Breast epithelium (tissue), 4 donors: ENCODE data around the gene VRK1. TPM values are rescaled to one million over a fixed set of nuclear protein-coding genes. Genes with fewer than 3 reads are reported as not detected.

Experiments
- DNase-seq, 2 donors: peaks; one replicate each; pipeline ENCODE4 v3.0.0-alpha.2; 2019; ENCODE audit warnings: low spot score in 2 of 2
- H3K27ac ChIP-seq, 2 donors: fragments of 200-600 bp; sonication (generic) in 1 of 2; one replicate each; pipeline ENCODE4 v1.5.1; 2016 to 2019; ENCODE audit warnings: mild to moderate bottlenecking in 1 of 2
- H3K27me3 ChIP-seq, 2 donors: fragments of 200-600 bp; sonication (generic) in 1 of 2; one replicate each; pipeline versions ENCODE4 v1.5.1 to v1.6.0; 2017 to 2019; ENCODE audit warnings: control low read depth in 1 of 2, mild to moderate bottlenecking in 1 of 2
- H3K36me3 ChIP-seq: fragments of 200-600 bp; one replicate; pipeline ENCODE4 v1.5.1; 2019
- H3K4me1 ChIP-seq, 2 donors: fragments of 200-600 bp; sonication (generic); one replicate each; pipeline ENCODE4 v1.5.1; 2016 to 2019; ENCODE audit warnings: control low read depth in 1 of 2
- H3K4me3 ChIP-seq, 3 donors: fragments of 200-600 bp; sonication (generic); 1 replicate in 2 of 3; 2 replicates in 1 of 3; pipeline ENCODE4 v1.5.1; 2016 to 2019; ENCODE audit warnings: mild to moderate bottlenecking in 3 of 3, moderate library complexity in 2 of 3
- H3K9me3 ChIP-seq, 2 donors: fragments of 200-600 bp; sonication (generic) in 1 of 2; one replicate each; pipeline ENCODE4 v1.5.1; 2016 to 2019; ENCODE audit warnings: control low read depth in 1 of 2
- POLR2A ChIP-seq: fragments of 450-650 bp; IDR thresholded peaks from one replicate; pipeline ENCODE4 v1.6.1; 2016; ENCODE audit warnings: antibody characterized with exemption, mild to moderate bottlenecking, moderate library complexity
- POLR2AphosphoS5 ChIP-seq, 3 donors: sonication (generic); formaldehyde crosslinking; IDR thresholded peaks; one replicate each; pipeline ENCODE4 v1.6.1; 2017; ENCODE audit warnings: antibody characterized with exemption in 3 of 3
- intact Hi-C: fragments of 100-400 bp; cut with DNase I; formaldehyde crosslinking; loops from one replicate; pipeline ENCODE4 v1.15.1; 2023; ENCODE audit warnings: low total_unique reads
- total RNA-seq, 3 donors: library from RNA; depleted of rRNA; stranded (reverse); fragments of >200 nt; gene quantifications; one replicate each; pipeline ENCODE4 v1.1.0, GENCODE V29; 2016
- TF ChIP-seq, protein P1 (sequence below), 3 donors: fragments of 450-650 bp; IDR thresholded peaks; one replicate each; pipeline ENCODE4 v1.5.1; 2016 to 2017; ENCODE audit warnings: antibody characterized with exemption in 3 of 3, mild to moderate bottlenecking in 3 of 3, moderate library complexity in 3 of 3

Gene VRK1
- total RNA-seq, 3 donors from 2014 or later: 13.1 to 19.9 (median 16.7) TPM

DNA sequence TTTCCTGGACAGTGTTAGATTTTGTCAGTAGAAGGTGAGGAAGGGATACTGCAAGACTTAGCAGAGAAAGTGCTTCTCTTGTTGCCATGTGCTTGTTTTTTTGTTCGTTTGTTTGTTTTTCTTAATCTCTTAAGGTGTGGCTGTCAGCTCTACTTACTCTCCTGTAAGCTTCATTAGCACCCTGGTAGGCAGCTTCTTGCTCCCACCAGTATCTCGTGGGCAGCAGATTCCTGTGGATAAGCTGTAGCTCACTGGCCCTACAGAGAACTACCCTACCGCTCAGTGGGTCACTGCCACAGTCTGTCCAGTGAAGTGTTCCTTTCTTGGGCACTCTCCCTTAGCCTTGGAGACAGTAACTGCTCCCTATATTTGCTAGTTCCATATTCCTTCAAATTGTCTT, 30.1 kb downstream of the VRK1 start:
- intact Hi-C loops: no loop called here
- no peak overlapping the region for H3K4me3 ChIP-seq
- H3K9me3 ChIP-seq: no peaks in the 10 kb centered on the region
- H3K4me1 ChIP-seq: no peaks in the 10 kb centered on the region
- H3K36me3 ChIP-seq: no peaks in the 10 kb centered on the region
- H3K27me3 ChIP-seq: no peaks in the 10 kb centered on the region
- no peak for TF ChIP-seq POLR2AphosphoS5 (IDR thresholded peaks at IDR 0.05)
- TF ChIP-seq POLR2A: no peak
- TF ChIP-seq, protein P1, sequence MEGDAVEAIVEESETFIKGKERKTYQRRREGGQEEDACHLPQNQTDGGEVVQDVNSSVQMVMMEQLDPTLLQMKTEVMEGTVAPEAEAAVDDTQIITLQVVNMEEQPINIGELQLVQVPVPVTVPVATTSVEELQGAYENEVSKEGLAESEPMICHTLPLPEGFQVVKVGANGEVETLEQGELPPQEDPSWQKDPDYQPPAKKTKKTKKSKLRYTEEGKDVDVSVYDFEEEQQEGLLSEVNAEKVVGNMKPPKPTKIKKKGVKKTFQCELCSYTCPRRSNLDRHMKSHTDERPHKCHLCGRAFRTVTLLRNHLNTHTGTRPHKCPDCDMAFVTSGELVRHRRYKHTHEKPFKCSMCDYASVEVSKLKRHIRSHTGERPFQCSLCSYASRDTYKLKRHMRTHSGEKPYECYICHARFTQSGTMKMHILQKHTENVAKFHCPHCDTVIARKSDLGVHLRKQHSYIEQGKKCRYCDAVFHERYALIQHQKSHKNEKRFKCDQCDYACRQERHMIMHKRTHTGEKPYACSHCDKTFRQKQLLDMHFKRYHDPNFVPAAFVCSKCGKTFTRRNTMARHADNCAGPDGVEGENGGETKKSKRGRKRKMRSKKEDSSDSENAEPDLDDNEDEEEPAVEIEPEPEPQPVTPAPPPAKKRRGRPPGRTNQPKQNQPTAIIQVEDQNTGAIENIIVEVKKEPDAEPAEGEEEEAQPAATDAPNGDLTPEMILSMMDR (IDR thresholded peaks at IDR 0.05): no peak
- DNase-seq: no peak
- H3K27ac ChIP-seq: no peak overlapping the region

DNA sequence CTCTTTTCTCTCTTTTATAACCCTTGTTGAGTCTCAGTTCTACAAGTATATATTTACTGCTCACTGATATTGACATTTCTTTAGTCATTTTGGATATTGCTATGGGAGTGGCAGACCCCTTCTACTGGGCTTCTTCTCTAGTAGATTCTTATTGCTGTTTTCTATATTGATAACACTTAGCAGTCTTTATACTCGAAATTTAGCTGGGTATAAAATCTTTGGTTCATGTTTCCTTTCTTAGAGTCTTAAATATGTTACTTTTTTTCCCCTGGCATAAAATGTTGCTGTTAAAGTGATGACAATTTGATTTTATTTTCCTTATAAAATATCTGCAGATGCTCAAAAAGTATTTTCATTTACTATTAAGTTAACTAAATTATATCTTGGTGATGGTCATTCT, 32.6 kb downstream of the VRK1 start:
- TF ChIP-seq, protein P1 (IDR thresholded peaks at IDR 0.05): no peak
- no peak for TF ChIP-seq POLR2A
- TF ChIP-seq POLR2AphosphoS5 (IDR thresholded peaks at IDR 0.05): no peak
- Histone ChIP-seq H3K27me3 (no peaks in the 10 kb centered on the region), H3K4me3 (no peak overlapping the region), H3K9me3 (no peaks in the 10 kb centered on the region), H3K4me1 (no peaks in the 10 kb centered on the region), H3K27ac (no peak overlapping the region), H3K36me3 (no peaks in the 10 kb centered on the region)
- intact Hi-C loops: no loop called here
- DNase-seq: no peak

DNA sequence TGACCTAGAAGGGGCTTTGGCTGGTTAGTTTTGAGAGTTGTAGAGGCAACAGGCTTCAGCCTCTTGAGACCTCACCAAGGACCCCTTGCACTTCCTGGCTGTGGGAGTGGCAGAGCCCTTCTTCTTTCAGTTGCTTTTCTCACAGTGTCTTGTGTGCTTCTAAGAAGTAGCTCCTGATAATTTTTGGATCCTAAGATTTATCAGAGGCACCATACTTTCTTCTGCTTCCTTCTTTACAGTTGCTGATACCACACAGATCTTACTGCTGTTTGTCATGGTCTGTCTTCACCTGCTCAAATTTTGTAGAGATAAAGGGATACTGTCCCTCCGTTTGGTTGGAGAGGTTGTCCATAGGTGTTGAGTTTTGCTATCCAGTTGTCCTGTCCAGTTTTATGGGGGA, 33.8 kb downstream of the VRK1 start:
- H3K9me3 ChIP-seq: no peaks in the 10 kb centered on the region
- TF ChIP-seq, protein P1 (IDR thresholded peaks at IDR 0.05): no peak
- TF ChIP-seq POLR2AphosphoS5 (IDR thresholded peaks at IDR 0.05) (no peak), POLR2A (no peak)
- H3K4me1 ChIP-seq: no peaks in the 10 kb centered on the region
- no peak for DNase-seq
- intact Hi-C loops: no loop called here
- H3K4me3 ChIP-seq: no peak overlapping the region
- H3K27ac ChIP-seq: no peak overlapping the region
- H3K36me3 ChIP-seq: no peaks in the 10 kb centered on the region
- no peaks in the 10 kb centered on the region for H3K27me3 ChIP-seq

DNA sequence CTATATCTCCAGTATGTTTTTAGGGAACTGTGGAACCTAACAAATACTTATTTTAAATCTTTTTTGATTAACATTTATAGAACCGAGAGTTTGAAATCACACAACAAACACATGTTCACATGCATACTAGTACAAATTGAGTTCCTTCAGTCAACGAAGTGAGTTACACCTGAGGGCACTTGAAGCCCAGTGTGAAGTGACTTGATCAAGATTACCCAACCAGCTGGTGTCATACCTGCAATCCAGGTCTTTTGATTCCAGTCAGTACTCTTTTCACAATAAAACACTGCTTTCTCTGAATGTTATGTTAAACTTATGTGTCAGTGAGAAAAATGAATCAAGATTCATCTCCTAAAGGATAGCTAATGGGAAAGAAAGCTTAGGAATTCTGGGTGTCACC, 35.2 kb downstream of the VRK1 start:
- no peak for DNase-seq
- Histone ChIP-seq H3K4me3 (no peak overlapping the region), H3K27ac (no peak overlapping the region), H3K36me3 (no peaks in the 10 kb centered on the region), H3K4me1 (no peaks in the 10 kb centered on the region), H3K9me3 (no peaks in the 10 kb centered on the region), H3K27me3 (no peaks in the 10 kb centered on the region)
- TF ChIP-seq POLR2A (no peak), POLR2AphosphoS5 (IDR thresholded peaks at IDR 0.05) (no peak)
- TF ChIP-seq, protein P1 (IDR thresholded peaks at IDR 0.05): no peak
- intact Hi-C loops: no loop called here

DNA sequence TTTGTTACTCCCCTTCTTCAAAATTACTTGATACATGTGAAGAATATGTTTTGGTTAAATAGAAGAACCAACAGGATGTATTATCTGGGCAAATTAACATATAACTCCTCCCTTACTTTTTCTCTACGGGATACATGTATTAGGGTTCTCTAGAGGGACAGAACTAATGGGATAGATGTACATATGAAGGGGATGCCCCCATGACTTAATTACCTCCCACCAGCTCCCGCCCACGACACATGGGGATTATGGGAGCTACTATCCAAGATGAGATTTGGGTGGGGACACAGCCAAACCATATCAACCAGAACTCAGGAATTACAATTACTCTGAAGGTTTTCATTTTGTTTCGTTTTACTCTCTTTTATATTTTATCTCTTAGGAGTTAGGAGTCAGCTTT, 41.3 kb downstream of the VRK1 start:
- Histone ChIP-seq H3K4me1 (no peaks in the 10 kb centered on the region), H3K27me3 (no peaks in the 10 kb centered on the region), H3K27ac (no peak overlapping the region), H3K9me3 (no peaks in the 10 kb centered on the region), H3K4me3 (no peak overlapping the region), H3K36me3 (no peaks in the 10 kb centered on the region)
- TF ChIP-seq POLR2AphosphoS5 (IDR thresholded peaks at IDR 0.05) (no peak), POLR2A (no peak)
- TF ChIP-seq, protein P1 (IDR thresholded peaks at IDR 0.05): no peak
- DNase-seq: no peak
- intact Hi-C loops: no loop called here
